ENCODE measurements around the gene DAAM1. TPM values are rescaled to one million over a fixed set of nuclear protein-coding genes. Genes with fewer than 3 reads are reported as not detected.

Gene DAAM1
- total and polyA plus RNA-seq, 12 donors = 7.4 to 37.4 (median 24.9) TPM

DNA sequence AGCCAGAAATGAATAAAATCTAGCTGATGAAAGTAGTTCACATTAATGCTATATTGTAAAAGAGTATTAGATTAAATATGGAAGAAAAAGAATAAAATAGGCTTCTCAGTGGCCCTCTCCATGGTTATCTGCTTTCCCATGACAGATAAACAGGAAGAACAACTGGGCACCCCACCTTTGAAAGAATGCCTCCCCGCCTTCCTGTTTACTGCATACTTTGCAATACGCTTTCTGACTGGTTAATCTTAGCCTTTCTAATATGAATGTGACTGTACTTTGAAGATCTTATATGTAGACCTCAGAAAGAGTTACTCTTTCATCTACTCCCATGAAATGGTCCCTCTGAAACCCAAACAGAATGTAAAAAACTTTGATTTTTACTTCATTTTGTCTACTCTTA is 34.1 kb upstream of the DAAM1 start:
- no peaks in the 10 kb centered on the region for H3K36me3 ChIP-seq (replicated peaks in 1 of 2)
- no peaks in the 10 kb centered on the region for H3K4me1 ChIP-seq (replicated peaks in 1 of 2)
- H3K9me3 ChIP-seq (replicated peaks in 1 of 3) = no peaks in the 10 kb centered on the region
- TF ChIP-seq CTCF (IDR thresholded peaks at IDR 0.05) = no peak
- no peak for TF ChIP-seq POLR2A (IDR thresholded peaks at IDR 0.05)
- no peak for DNase-seq
- H3K27me3 ChIP-seq = no peaks in the 10 kb centered on the region
- H3K27ac ChIP-seq = no peak overlapping the region
- intact Hi-C loops (cut with DNase I) = no loop called here
- H3K4me3 ChIP-seq = no peak overlapping the region
- 82 to 93% (median 86%) methylated on average over 2 of the region's 2 CpGs for WGBS, 4 donors

GRCh38 chr14:59155886-59156285 is 32.6 kb upstream of the DAAM1 start:
- H3K9me3 ChIP-seq (replicated peaks in 1 of 3) = no peaks in the 10 kb centered on the region
- no peaks in the 10 kb centered on the region for H3K4me1 ChIP-seq (replicated peaks in 1 of 2)
- no peak overlapping the region for H3K27ac ChIP-seq
- TF ChIP-seq CTCF (IDR thresholded peaks at IDR 0.05) (no peak), POLR2A (IDR thresholded peaks at IDR 0.05) (no peak)
- intact Hi-C loops (cut with DNase I) = no loop called here
- H3K4me3 ChIP-seq = no peak overlapping the region
- H3K27me3 ChIP-seq = no peaks in the 10 kb centered on the region
- 36 to 57% (median 42%) methylated on average over 3 of the region's 3 CpGs for WGBS, 4 donors
- no peaks in the 10 kb centered on the region for H3K36me3 ChIP-seq (replicated peaks in 1 of 2)
- no peak for DNase-seq

GRCh38 chr14:59159169-59159568 is 29.3 kb upstream of the DAAM1 start:
- no peaks in the 10 kb centered on the region for H3K9me3 ChIP-seq (replicated peaks in 1 of 3)
- H3K4me1 ChIP-seq (replicated peaks in 1 of 2) = no peaks in the 10 kb centered on the region
- no peak overlapping the region for H3K27ac ChIP-seq
- no peak overlapping the region for H3K4me3 ChIP-seq
- TF ChIP-seq CTCF (IDR thresholded peaks at IDR 0.05) (no peak), POLR2A (IDR thresholded peaks at IDR 0.05) (no peak)
- no peaks in the 10 kb centered on the region for H3K27me3 ChIP-seq
- WGBS, 4 donors = 33 to 95% (median 92%) methylated on average over 1 of the region's 1 CpG
- H3K36me3 ChIP-seq (replicated peaks in 1 of 2) = no peaks in the 10 kb centered on the region
- no peak for DNase-seq
- intact Hi-C loops (cut with DNase I) = no loop called here

GRCh38 chr14:59160506-59160905 is 28.0 kb upstream of the DAAM1 start:
- Histone ChIP-seq H3K27ac (no peak overlapping the region), H3K4me3 (no peak overlapping the region), H3K36me3 (replicated peaks in 1 of 2) (no peaks in the 10 kb centered on the region), H3K27me3 (no peaks in the 10 kb centered on the region), H3K4me1 (replicated peaks in 1 of 2) (no peaks in the 10 kb centered on the region), H3K9me3 (replicated peaks in 1 of 3) (no peaks in the 10 kb centered on the region)
- intact Hi-C loops (cut with DNase I) = no loop called here
- DNase-seq = no peak
- TF ChIP-seq POLR2A (IDR thresholded peaks at IDR 0.05) (no peak), CTCF (IDR thresholded peaks at IDR 0.05) (no peak)
- 74 to 81% (median 74%) methylated on average over 5 of the region's 5 CpGs for WGBS, 4 donors
